ENCODE results near the gene ARHGEF3.

Gene ARHGEF3

GRCh38 chr3:56813653-56813960 is 11.9 kb upstream of the ARHGEF3 start:
- 8% methylated on average over 1 of the region's 1 CpG for WGBS (ENCODE audit: insufficient coverage)
- ChIA-PET CTCF (interaction anchor here (0.9 to 16.2 kb wide), 3 partner anchors 11 to 174 kb away, joined by 3 to 139 read pairs (median 17); partner anchors contain the start of gene ARHGEF3), POLR2A (no interaction called here)
- peaks cover 16 to 42% (median 30%) of the 10 kb centered on the region in 4 experiments for H3K4me1 ChIP-seq (ENCODE audit: control extremely low read depth in 1 of 4, control insufficient read depth in 4 of 4, insufficient read depth in 4 of 4, low read length in 3 of 4)
- no peaks in the 10 kb centered on the region for H3K27me3 ChIP-seq (replicated peaks in 2 of 5; ENCODE audit: control insufficient read depth in 4 of 5, insufficient read depth in 5 of 5, low read length in 4 of 5)
- peak overlapping the region in 2 of 7 experiments; percentile 19 to 21 for H3K4me3 ChIP-seq (ENCODE audit: control insufficient read depth in 1 of 7, extremely low read depth in 1 of 7, insufficient read depth in 4 of 7, low read depth in 2 of 7, low read length in 6 of 7)
- no peaks in the 10 kb centered on the region for H3K36me3 ChIP-seq (ENCODE audit: control insufficient read depth in 4 of 4, insufficient read depth in 4 of 4, low read length in 3 of 4)
- no peaks in the 10 kb centered on the region for H3K9me3 ChIP-seq (ENCODE audit: control extremely low read depth in 1 of 5, control insufficient read depth in 4 of 5, insufficient read depth in 2 of 5, low read depth in 1 of 5, low read length in 4 of 5)
- DNase-seq: peak in 2 of 3 donors; percentile 33 to 53
- peak overlapping the region in 1 of 2 experiments; percentile 16 for H3K27ac ChIP-seq (ENCODE audit: insufficient read depth in 1 of 2, low read depth in 1 of 2, low read length in 2 of 2, poor library complexity in 1 of 2, severe bottlenecking in 2 of 2)

- ChIA-PET CTCF (interaction anchor here (0.9 to 16.2 kb wide), 4 partner anchors 11 to 175 kb away, joined by 3 to 139 read pairs (median 10); partner anchors contain the start of gene ARHGEF3), POLR2A (no interaction called here)
- peak overlapping the region in 1 of 2 experiments; percentile 16 for H3K27ac ChIP-seq (ENCODE audit: insufficient read depth in 1 of 2, low read depth in 1 of 2, low read length in 2 of 2, poor library complexity in 1 of 2, severe bottlenecking in 2 of 2)
- H3K4me1 ChIP-seq (ENCODE audit: control extremely low read depth in 1 of 4, control insufficient read depth in 4 of 4, insufficient read depth in 4 of 4, low read length in 3 of 4): peaks cover 16 to 42% (median 30%) of the 10 kb centered on the region in 4 experiments
- H3K27me3 ChIP-seq (replicated peaks in 2 of 5; ENCODE audit: control insufficient read depth in 4 of 5, insufficient read depth in 5 of 5, low read length in 4 of 5): no peaks in the 10 kb centered on the region
- no peak for DNase-seq
- no CpG with 5 or more reads among the region's 2 CpGs for WGBS (ENCODE audit: insufficient coverage)
- no peaks in the 10 kb centered on the region for H3K9me3 ChIP-seq (ENCODE audit: control extremely low read depth in 1 of 5, control insufficient read depth in 4 of 5, insufficient read depth in 2 of 5, low read depth in 1 of 5, low read length in 4 of 5)
- H3K4me3 ChIP-seq (ENCODE audit: control insufficient read depth in 1 of 7, extremely low read depth in 1 of 7, insufficient read depth in 4 of 7, low read depth in 2 of 7, low read length in 6 of 7): peak overlapping the region in 2 of 7 experiments; percentile 10 to 21
- no peaks in the 10 kb centered on the region for H3K36me3 ChIP-seq (ENCODE audit: control insufficient read depth in 4 of 4, insufficient read depth in 4 of 4, low read length in 3 of 4)
These were observed 11.3 kb upstream of the ARHGEF3 start for GRCh38 chr3:56812754-56813652.

DNA sequence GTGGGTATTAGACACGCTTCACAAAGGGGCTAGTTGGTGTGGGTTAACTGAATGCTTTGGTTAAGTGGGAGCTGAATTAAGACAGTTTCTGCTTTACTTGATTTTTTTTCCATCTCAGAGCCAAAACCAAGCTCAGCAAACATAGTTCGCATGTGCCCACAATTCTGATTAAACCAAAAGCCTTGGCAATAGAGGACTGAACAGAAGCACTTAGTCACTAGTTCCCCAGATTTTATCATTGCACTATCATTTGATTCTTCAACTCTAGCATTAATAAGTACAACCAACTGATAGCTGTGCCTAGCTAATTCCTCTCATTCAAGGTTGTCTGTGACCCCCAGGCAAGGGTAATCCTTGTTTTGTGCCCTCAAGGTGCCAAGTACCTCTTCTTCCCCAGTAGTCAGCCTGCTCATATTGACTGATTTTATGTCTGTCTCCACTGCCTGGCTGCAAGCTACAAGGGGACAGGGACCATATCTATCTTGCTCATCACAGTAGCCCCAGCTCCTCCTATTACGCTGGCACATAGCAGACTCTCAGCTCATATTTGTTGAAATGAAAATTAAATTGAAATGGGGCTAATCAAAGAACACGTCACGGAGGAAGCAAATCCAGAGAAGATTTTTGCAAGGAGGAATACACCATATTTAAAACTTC is 9.9 kb upstream of the ARHGEF3 start:
- Histone ChIP-seq H3K27ac (ENCODE audit: insufficient read depth in 1 of 2, low read depth in 1 of 2, low read length in 2 of 2, poor library complexity in 1 of 2, severe bottlenecking in 2 of 2) (no peak overlapping the region), H3K4me3 (ENCODE audit: control insufficient read depth in 1 of 7, extremely low read depth in 1 of 7, insufficient read depth in 4 of 7, low read depth in 2 of 7, low read length in 6 of 7) (no peak overlapping the region), H3K36me3 (ENCODE audit: control insufficient read depth in 4 of 4, insufficient read depth in 4 of 4, low read length in 3 of 4) (no peaks in the 10 kb centered on the region), H3K4me1 (ENCODE audit: control extremely low read depth in 1 of 4, control insufficient read depth in 4 of 4, insufficient read depth in 4 of 4, low read length in 3 of 4) (peaks cover 16 to 42% (median 30%) of the 10 kb centered on the region in 4 experiments), H3K9me3 (ENCODE audit: control extremely low read depth in 1 of 5, control insufficient read depth in 4 of 5, insufficient read depth in 2 of 5, low read depth in 1 of 5, low read length in 4 of 5) (no peaks in the 10 kb centered on the region), H3K27me3 (replicated peaks in 2 of 5; ENCODE audit: control insufficient read depth in 4 of 5, insufficient read depth in 5 of 5, low read length in 4 of 5) (no peaks in the 10 kb centered on the region)
- ChIA-PET POLR2A (interaction anchor here (0.6 kb wide), 1 partner anchor 205 kb away, joined by 5 read pairs; no protein-coding TSS in a partner anchor), CTCF (interaction anchor here (0.9 to 16.2 kb wide), 9 partner anchors 8 to 176 kb away, joined by 3 to 139 read pairs (median 3); partner anchors contain the start of gene ARHGEF3)
- WGBS (ENCODE audit: insufficient coverage): 82% methylated on average over 2 of the region's 5 CpGs
- peak in 1 of 3 donors; percentile 42 for DNase-seq

GRCh38 chr3:56810577-56811545 is 9.1 kb upstream of the ARHGEF3 start:
- no peak overlapping the region for H3K27ac ChIP-seq (ENCODE audit: insufficient read depth in 1 of 2, low read depth in 1 of 2, low read length in 2 of 2, poor library complexity in 1 of 2, severe bottlenecking in 2 of 2)
- POLR2A ChIA-PET: no interaction called here
- CTCF ChIA-PET: interaction anchor here (0.9 to 16.2 kb wide), 9 partner anchors 8 to 177 kb away, joined by 3 to 139 read pairs (median 3); partner anchors contain the start of gene ARHGEF3
- no peak for DNase-seq
- H3K27me3 ChIP-seq (replicated peaks in 2 of 5; ENCODE audit: control insufficient read depth in 4 of 5, insufficient read depth in 5 of 5, low read length in 4 of 5): no peaks in the 10 kb centered on the region
- no peak overlapping the region for H3K4me3 ChIP-seq (ENCODE audit: control insufficient read depth in 1 of 7, extremely low read depth in 1 of 7, insufficient read depth in 4 of 7, low read depth in 2 of 7, low read length in 6 of 7)
- WGBS (ENCODE audit: insufficient coverage): 90% methylated on average over 4 of the region's 6 CpGs
- H3K36me3 ChIP-seq (ENCODE audit: control insufficient read depth in 4 of 4, insufficient read depth in 4 of 4, low read length in 3 of 4): no peaks in the 10 kb centered on the region
- peaks cover 16 to 37% (median 30%) of the 10 kb centered on the region in 4 experiments for H3K4me1 ChIP-seq (ENCODE audit: control extremely low read depth in 1 of 4, control insufficient read depth in 4 of 4, insufficient read depth in 4 of 4, low read length in 3 of 4)
- no peaks in the 10 kb centered on the region for H3K9me3 ChIP-seq (ENCODE audit: control extremely low read depth in 1 of 5, control insufficient read depth in 4 of 5, insufficient read depth in 2 of 5, low read depth in 1 of 5, low read length in 4 of 5)

GRCh38 chr3:56806407-56806806 is 4.7 kb upstream of the ARHGEF3 start:
- DNase-seq: no peak
- ChIA-PET CTCF (interaction anchor here (1.5 to 10.9 kb wide), 4 partner anchors 12 to 62 kb away, joined by 3 to 139 read pairs (median 58); no protein-coding TSS in a partner anchor), POLR2A (no interaction called here)
- no peak overlapping the region for H3K4me3 ChIP-seq (ENCODE audit: control insufficient read depth in 1 of 7, extremely low read depth in 1 of 7, insufficient read depth in 4 of 7, low read depth in 2 of 7, low read length in 6 of 7)
- 97% methylated on average over 5 of the region's 5 CpGs for WGBS (ENCODE audit: insufficient coverage)
- H3K27me3 ChIP-seq (replicated peaks in 2 of 5; ENCODE audit: control insufficient read depth in 4 of 5, insufficient read depth in 5 of 5, low read length in 4 of 5): no peaks in the 10 kb centered on the region
- no peaks in the 10 kb centered on the region for H3K36me3 ChIP-seq (ENCODE audit: control insufficient read depth in 4 of 4, insufficient read depth in 4 of 4, low read length in 3 of 4)
- H3K27ac ChIP-seq (ENCODE audit: insufficient read depth in 1 of 2, low read depth in 1 of 2, low read length in 2 of 2, poor library complexity in 1 of 2, severe bottlenecking in 2 of 2): no peak overlapping the region
- H3K4me1 ChIP-seq (ENCODE audit: control extremely low read depth in 1 of 4, control insufficient read depth in 4 of 4, insufficient read depth in 4 of 4, low read length in 3 of 4): peaks cover 0 to 16% (median 11%) of the 10 kb centered on the region in 4 experiments
- H3K9me3 ChIP-seq (ENCODE audit: control extremely low read depth in 1 of 5, control insufficient read depth in 4 of 5, insufficient read depth in 2 of 5, low read depth in 1 of 5, low read length in 4 of 5): no peaks in the 10 kb centered on the region

GRCh38 chr3:56802790-56803189 is 1.0 kb upstream of the ARHGEF3 start:
- no peak overlapping the region for H3K4me3 ChIP-seq (ENCODE audit: control insufficient read depth in 1 of 7, extremely low read depth in 1 of 7, insufficient read depth in 4 of 7, low read depth in 2 of 7, low read length in 6 of 7)
- no peak overlapping the region for H3K27ac ChIP-seq (ENCODE audit: insufficient read depth in 1 of 2, low read depth in 1 of 2, low read length in 2 of 2, poor library complexity in 1 of 2, severe bottlenecking in 2 of 2)
- H3K4me1 ChIP-seq (ENCODE audit: control extremely low read depth in 1 of 4, control insufficient read depth in 4 of 4, insufficient read depth in 4 of 4, low read length in 3 of 4): peaks cover 10 to 44% (median 35%) of the 10 kb centered on the region in 4 experiments
- H3K27me3 ChIP-seq (replicated peaks in 2 of 5; ENCODE audit: control insufficient read depth in 4 of 5, insufficient read depth in 5 of 5, low read length in 4 of 5): no peaks in the 10 kb centered on the region
- POLR2A ChIA-PET: no interaction called here
- no CpG with 5 or more reads among the region's 1 CpG for WGBS (ENCODE audit: insufficient coverage)
- H3K36me3 ChIP-seq (ENCODE audit: control insufficient read depth in 4 of 4, insufficient read depth in 4 of 4, low read length in 3 of 4): no peaks in the 10 kb centered on the region
- CTCF ChIA-PET: interaction anchor here (0.7 to 10.9 kb wide), 7 partner anchors 14 to 186 kb away, joined by 3 to 139 read pairs (median 21); no protein-coding TSS in a partner anchor
- DNase-seq: no peak
- no peaks in the 10 kb centered on the region for H3K9me3 ChIP-seq (ENCODE audit: control extremely low read depth in 1 of 5, control insufficient read depth in 4 of 5, insufficient read depth in 2 of 5, low read depth in 1 of 5, low read length in 4 of 5)
